Measurements from ENCODE around the gene TGFBR3.

Gene TGFBR3

GRCh38 chr1:91674107-91674506 is 211.8 kb downstream of the TGFBR3 start:
- Histone ChIP-seq H2AK5ac (ENCODE audit: low read length) (no peak overlapping the region), H3K27ac (ENCODE audit: low read depth, low read length) (no peak overlapping the region), H3K18ac (ENCODE audit: low read length) (no peak overlapping the region), H2AFZ (ENCODE audit: insufficient read depth, low read length, poor library complexity) (no peak overlapping the region), H3K23ac (ENCODE audit: low read length) (no peak overlapping the region), H3K36me3 (ENCODE audit: control insufficient read depth in 1 of 2, insufficient read depth in 2 of 2, low read length in 2 of 2) (no peaks in the 10 kb centered on the region), H3K9me3 (ENCODE audit: insufficient read depth, low read depth, low read length) (no peaks in the 10 kb centered on the region), H3K4me3 (ENCODE audit: low read depth, low read length) (no peak overlapping the region), H4K91ac (ENCODE audit: low read depth, low read length) (no peak overlapping the region), H2BK120ac (ENCODE audit: insufficient read depth, low read length, poor library complexity) (no peak overlapping the region), H3K4me1 (ENCODE audit: control insufficient read depth in 1 of 2, insufficient read depth in 2 of 2, low read length in 2 of 2) (peaks cover 5% of the 10 kb centered on the region in 2 experiments), H3K27me3 (ENCODE audit: insufficient read depth, low read length) (no peaks in the 10 kb centered on the region), H4K12ac (ENCODE audit: low read depth, low read length) (no peak overlapping the region), H3K9ac (ENCODE audit: low read length) (no peak overlapping the region), H3K4me2 (ENCODE audit: low read length) (no peak overlapping the region), H4K8ac (ENCODE audit: low read depth, low read length) (no peak overlapping the region), H3K14ac (ENCODE audit: low read length) (no peak overlapping the region), H3K4ac (ENCODE audit: low read depth, low read length) (no peak overlapping the region), H2BK12ac (ENCODE audit: low read length) (no peak overlapping the region), H3K79me1 (ENCODE audit: low read length) (no peaks in the 10 kb centered on the region), H3K79me2 (ENCODE audit: control insufficient read depth, insufficient read depth, low read length, poor library complexity) (no peaks in the 10 kb centered on the region), H2BK5ac (ENCODE audit: low read depth, low read length, poor library complexity) (no peak overlapping the region)
- no peak for DNase-seq
- no CpG with 5 or more reads among the region's 2 CpGs for WGBS (ENCODE audit: extremely low coverage, insufficient coverage, insufficient read length)

- H2AK5ac ChIP-seq (ENCODE audit: low read length): no peak overlapping the region
- no peak overlapping the region for H4K91ac ChIP-seq (ENCODE audit: low read depth, low read length)
- H3K4ac ChIP-seq (ENCODE audit: low read depth, low read length): no peak overlapping the region
- no peaks in the 10 kb centered on the region for H3K79me2 ChIP-seq (ENCODE audit: control insufficient read depth, insufficient read depth, low read length, poor library complexity)
- H2BK120ac ChIP-seq (ENCODE audit: insufficient read depth, low read length, poor library complexity): no peak overlapping the region
- no peaks in the 10 kb centered on the region for H3K27me3 ChIP-seq (ENCODE audit: insufficient read depth, low read length)
- no peaks in the 10 kb centered on the region for H3K36me3 ChIP-seq (ENCODE audit: control insufficient read depth in 1 of 2, insufficient read depth in 2 of 2, low read length in 2 of 2)
- peaks cover 5% of the 10 kb centered on the region in 2 experiments for H3K4me1 ChIP-seq (ENCODE audit: control insufficient read depth in 1 of 2, insufficient read depth in 2 of 2, low read length in 2 of 2)
- no peak overlapping the region for H3K9ac ChIP-seq (ENCODE audit: low read length)
- H3K14ac ChIP-seq (ENCODE audit: low read length): no peak overlapping the region
- H2BK5ac ChIP-seq (ENCODE audit: low read depth, low read length, poor library complexity): no peak overlapping the region
- no peak overlapping the region for H4K12ac ChIP-seq (ENCODE audit: low read depth, low read length)
- H3K23ac ChIP-seq (ENCODE audit: low read length): no peak overlapping the region
- H3K27ac ChIP-seq (ENCODE audit: low read depth, low read length): no peak overlapping the region
- no peaks in the 10 kb centered on the region for H3K79me1 ChIP-seq (ENCODE audit: low read length)
- no peak overlapping the region for H3K18ac ChIP-seq (ENCODE audit: low read length)
- H3K9me3 ChIP-seq (ENCODE audit: insufficient read depth, low read depth, low read length): no peaks in the 10 kb centered on the region
- WGBS (ENCODE audit: extremely low coverage, insufficient coverage, insufficient read length): no CpG with 5 or more reads among the region's 3 CpGs
- H4K8ac ChIP-seq (ENCODE audit: low read depth, low read length): no peak overlapping the region
- DNase-seq: no peak
- no peak overlapping the region for H3K4me2 ChIP-seq (ENCODE audit: low read length)
- H2BK12ac ChIP-seq (ENCODE audit: low read length): no peak overlapping the region
- H2AFZ ChIP-seq (ENCODE audit: insufficient read depth, low read length, poor library complexity): no peak overlapping the region
- H3K4me3 ChIP-seq (ENCODE audit: low read depth, low read length): no peak overlapping the region
These were observed 212.3 kb downstream of the TGFBR3 start for GRCh38 chr1:91673613-91674012.

- H3K79me2 ChIP-seq (ENCODE audit: control insufficient read depth, insufficient read depth, low read length, poor library complexity): no peaks in the 10 kb centered on the region
- no peak overlapping the region for H3K4ac ChIP-seq (ENCODE audit: low read depth, low read length)
- no peak overlapping the region for H3K4me2 ChIP-seq (ENCODE audit: low read length)
- no peak overlapping the region for H2AK5ac ChIP-seq (ENCODE audit: low read length)
- no peak overlapping the region for H4K12ac ChIP-seq (ENCODE audit: low read depth, low read length)
- no peaks in the 10 kb centered on the region for H3K36me3 ChIP-seq (ENCODE audit: control insufficient read depth in 1 of 2, insufficient read depth in 2 of 2, low read length in 2 of 2)
- WGBS (ENCODE audit: extremely low coverage, insufficient coverage, insufficient read length): no CpG with 5 or more reads among the region's 4 CpGs
- no peaks in the 10 kb centered on the region for H3K79me1 ChIP-seq (ENCODE audit: low read length)
- H3K27me3 ChIP-seq (ENCODE audit: insufficient read depth, low read length): no peaks in the 10 kb centered on the region
- H3K18ac ChIP-seq (ENCODE audit: low read length): no peak overlapping the region
- no peaks in the 10 kb centered on the region for H3K9me3 ChIP-seq (ENCODE audit: insufficient read depth, low read depth, low read length)
- H2BK12ac ChIP-seq (ENCODE audit: low read length): no peak overlapping the region
- H3K23ac ChIP-seq (ENCODE audit: low read length): no peak overlapping the region
- DNase-seq: no peak
- no peak overlapping the region for H4K8ac ChIP-seq (ENCODE audit: low read depth, low read length)
- no peak overlapping the region for H2BK5ac ChIP-seq (ENCODE audit: low read depth, low read length, poor library complexity)
- no peak overlapping the region for H4K91ac ChIP-seq (ENCODE audit: low read depth, low read length)
- H3K9ac ChIP-seq (ENCODE audit: low read length): no peak overlapping the region
- H3K4me3 ChIP-seq (ENCODE audit: low read depth, low read length): no peak overlapping the region
- H2AFZ ChIP-seq (ENCODE audit: insufficient read depth, low read length, poor library complexity): no peak overlapping the region
- no peak overlapping the region for H2BK120ac ChIP-seq (ENCODE audit: insufficient read depth, low read length, poor library complexity)
- H3K4me1 ChIP-seq (ENCODE audit: control insufficient read depth in 1 of 2, insufficient read depth in 2 of 2, low read length in 2 of 2): peaks cover 5% of the 10 kb centered on the region in 2 experiments
- H3K27ac ChIP-seq (ENCODE audit: low read depth, low read length): no peak overlapping the region
- no peak overlapping the region for H3K14ac ChIP-seq (ENCODE audit: low read length)
These were observed 213.3 kb downstream of the TGFBR3 start for GRCh38 chr1:91672601-91673161.

- H3K4me3 ChIP-seq (ENCODE audit: low read depth, low read length): no peak overlapping the region
- no peak overlapping the region for H3K4me2 ChIP-seq (ENCODE audit: low read length)
- no CpG with 5 or more reads among the region's 4 CpGs for WGBS (ENCODE audit: extremely low coverage, insufficient coverage, insufficient read length)
- no peak overlapping the region for H3K4ac ChIP-seq (ENCODE audit: low read depth, low read length)
- no peak overlapping the region for H3K18ac ChIP-seq (ENCODE audit: low read length)
- H4K91ac ChIP-seq (ENCODE audit: low read depth, low read length): no peak overlapping the region
- no peaks in the 10 kb centered on the region for H3K27me3 ChIP-seq (ENCODE audit: insufficient read depth, low read length)
- no peak overlapping the region for H2BK5ac ChIP-seq (ENCODE audit: low read depth, low read length, poor library complexity)
- no peak overlapping the region for H3K23ac ChIP-seq (ENCODE audit: low read length)
- H2BK120ac ChIP-seq (ENCODE audit: insufficient read depth, low read length, poor library complexity): no peak overlapping the region
- H3K14ac ChIP-seq (ENCODE audit: low read length): no peak overlapping the region
- H3K4me1 ChIP-seq (ENCODE audit: control insufficient read depth in 1 of 2, insufficient read depth in 2 of 2, low read length in 2 of 2): peaks cover 5% of the 10 kb centered on the region in 2 experiments
- no peak overlapping the region for H4K12ac ChIP-seq (ENCODE audit: low read depth, low read length)
- H3K9me3 ChIP-seq (ENCODE audit: insufficient read depth, low read depth, low read length): no peaks in the 10 kb centered on the region
- no peak overlapping the region for H4K8ac ChIP-seq (ENCODE audit: low read depth, low read length)
- H3K79me2 ChIP-seq (ENCODE audit: control insufficient read depth, insufficient read depth, low read length, poor library complexity): no peaks in the 10 kb centered on the region
- no peak overlapping the region for H3K9ac ChIP-seq (ENCODE audit: low read length)
- no peak overlapping the region for H3K27ac ChIP-seq (ENCODE audit: low read depth, low read length)
- H3K36me3 ChIP-seq (ENCODE audit: control insufficient read depth in 1 of 2, insufficient read depth in 2 of 2, low read length in 2 of 2): no peaks in the 10 kb centered on the region
- H2AK5ac ChIP-seq (ENCODE audit: low read length): no peak overlapping the region
- H3K79me1 ChIP-seq (ENCODE audit: low read length): no peaks in the 10 kb centered on the region
- DNase-seq: no peak
- H2AFZ ChIP-seq (ENCODE audit: insufficient read depth, low read length, poor library complexity): no peak overlapping the region
- no peak overlapping the region for H2BK12ac ChIP-seq (ENCODE audit: low read length)
These were observed 215.2 kb downstream of the TGFBR3 start for GRCh38 chr1:91670781-91671180.

All from trophoblast cell (in vitro differentiated cells and primary cell).